HepG2 (cell line): ENCODE data around the gene AP1M2. TPM values are rescaled to one million over a fixed set of nuclear protein-coding genes. Genes with fewer than 3 reads are reported as not detected.
A peak's percentile ranks its signal among the peaks of the same experiment; 100 is the strongest.
"Not testable (repeated sequence)": the region's sequence is repeated elsewhere in the genome, so short reads cannot be mapped to it uniquely, and the experiment has no call there.

Experiments
- ATAC-seq: fragments of 200-7000 bp; cut with Tn5 transposase; 3 replicates; pipeline ENCODE4 v1.9.1; 2020; ENCODE audit warnings: mild to moderate bottlenecking, moderate library complexity
- BruUV-seq: library from RNA; stranded (reverse); fragments of 400-500 nt; replicated peaks from 2 replicates; lab custom pipeline; 2021; lab: Mats Ljungman, UMichigan
- CTCF ChIA-PET: fragments of 300-600 bp; formaldehyde crosslinking; extraction: SDS; loops from one replicate; lab custom pipeline; 2021; ENCODE audit warnings: low total read pairs, inconsistent platforms, low intra/inter-chr PET ratio; lab: Yijun Ruan, JAX
- POLR2A ChIA-PET: fragments of 350-600 bp; sonication (Branson Sonifier 250); formaldehyde crosslinking; loops from one replicate; lab custom pipeline; 2020; ENCODE audit warnings: antibody characterized with exemption, inconsistent platforms; lab: Yijun Ruan, JAX
- DNase-seq: peaks from one replicate; pipeline ENCODE4 v3.0.0-alpha.2; 2015; ENCODE audit warnings: low spot score
- FAIRE-seq: peaks from 3 replicates; lab custom pipeline; 2011; peaks lifted over from hg19 to GRCh38; lab: Jason Lieb, UNC
- H2AFZ ChIP-seq: one replicate; pipeline ENCODE4 v1.6.1; 2011; ENCODE audit warnings: low read length, inconsistent platforms
- H3K27ac ChIP-seq: fragments of 300-600 bp; 3 replicates; pipeline ENCODE4 v1.8.0; 2011; ENCODE audit warnings: mixed run types, mild to moderate bottlenecking, mixed read lengths, low read length, inconsistent platforms; ENCODE audit not compliant: insufficient read depth; ENCODE audit errors: extremely low read length
- H3K27me3 ChIP-seq, 2 experiments: fragments of 200-600 bp in 1 of 2; 2 replicates in 1 of 2; 3 replicates in 1 of 2; pipeline versions ENCODE4 v1.6.0 to v1.8.0; 2011; ENCODE audit warnings: low read length in 2 of 2, mild to moderate bottlenecking in 2 of 2, moderate library complexity in 2 of 2, inconsistent platforms in 1 of 2; ENCODE audit not compliant: insufficient read depth in 2 of 2, control insufficient read depth in 1 of 2
- H3K36me3 ChIP-seq, 2 experiments: fragments of 200-600 bp in 1 of 2; replicated peaks in 1 of 2; 2 replicates in 1 of 2; 3 replicates in 1 of 2; pipeline versions ENCODE4 v1.5.1 to v1.8.0; 2011; ENCODE audit warnings: low read length in 2 of 2, inconsistent platforms in 1 of 2; ENCODE audit not compliant: insufficient read depth in 2 of 2, control insufficient read depth in 1 of 2
- H3K4me1 ChIP-seq: 2 replicates; pipeline ENCODE4 v1.5.1; 2012; ENCODE audit warnings: low read length, inconsistent platforms; ENCODE audit not compliant: insufficient read depth
- H3K4me2 ChIP-seq: 2 replicates; pipeline ENCODE4 v1.6.0; 2011; ENCODE audit warnings: low read depth, low read length, inconsistent platforms
- H3K4me3 ChIP-seq, 3 experiments: fragments of 200-600 bp in 1 of 3; sonication (generic), shearing (Covaris generic) in 1 of 3; replicated peaks in 1 of 3; 2 replicates each; pipeline ENCODE4 v1.5.1; 2011 to 2016; ENCODE audit warnings: low read length in 3 of 3, inconsistent platforms in 2 of 3, low read depth in 2 of 3, mild to moderate bottlenecking in 2 of 3, control low read depth in 1 of 3, mixed read lengths in 1 of 3; ENCODE audit not compliant: insufficient read depth in 1 of 3
- H3K79me2 ChIP-seq: one replicate; pipeline ENCODE4 v1.6.1; 2011; ENCODE audit warnings: low read length, inconsistent platforms; ENCODE audit not compliant: insufficient read depth
- H3K9ac ChIP-seq: 2 replicates; pipeline ENCODE4 v1.6.0; 2011; ENCODE audit warnings: mild to moderate bottlenecking, low read depth, low read length, inconsistent platforms; ENCODE audit not compliant: insufficient read depth
- H3K9me3 ChIP-seq: 2 replicates; pipeline ENCODE4 v1.5.1; 2012; ENCODE audit warnings: mild to moderate bottlenecking, low read length
- H4K20me1 ChIP-seq: 2 replicates; pipeline ENCODE4 v1.6.0; 2011; ENCODE audit warnings: inconsistent platforms, mild to moderate bottlenecking, low read length, moderate library complexity; ENCODE audit not compliant: insufficient read depth
- BORCS8-MEF2B ChIP-seq: sonication (generic); formaldehyde crosslinking; IDR thresholded peaks from 2 replicates; pipeline ENCODE4 v1.8.0; 2022; ENCODE audit warnings: mild to moderate bottlenecking, missing genetic modification reagents
- CSRNP1 ChIP-seq: sonication (generic); formaldehyde crosslinking; IDR thresholded peaks from 2 replicates; pipeline ENCODE4 v1.8.1; 2023; ENCODE audit warnings: mild to moderate bottlenecking, missing genetic modification reagents
- GTF2F1 ChIP-seq: fragments of 150-350 bp; IDR thresholded peaks from 2 replicates; pipeline ENCODE4 v1.6.1; 2014; ENCODE audit warnings: low read length
- HOXA5 ChIP-seq: sonication (generic); formaldehyde crosslinking; IDR thresholded peaks from 2 replicates; pipeline ENCODE4 v1.4.0; 2020; ENCODE audit warnings: missing genetic modification reagents
- KDM3A ChIP-seq: IDR thresholded peaks from 2 replicates; pipeline ENCODE4 v1.6.1; 2018; ENCODE audit warnings: low read depth, missing compliant biosample characterization
- MYNN ChIP-seq: sonication (generic); formaldehyde crosslinking; IDR thresholded peaks from 2 replicates; pipeline ENCODE4 v1.4.0; 2020; ENCODE audit warnings: mild to moderate bottlenecking, low read depth, missing genetic modification reagents
- ZFP62 ChIP-seq: sonication (generic); formaldehyde crosslinking; IDR thresholded peaks from 2 replicates; pipeline ENCODE4 v1.4.0; 2020; ENCODE audit warnings: missing genetic modification reagents
- ZNF512B ChIP-seq: sonication (generic); formaldehyde crosslinking; IDR thresholded peaks from 2 replicates; pipeline ENCODE4 v1.5.1; 2020; ENCODE audit warnings: missing genetic modification reagents, mild to moderate bottlenecking, borderline replicate concordance
- ZNF720 ChIP-seq: sonication (generic); formaldehyde crosslinking; IDR thresholded peaks from 2 replicates; pipeline ENCODE4 v1.4.0; 2020; ENCODE audit warnings: missing genetic modification reagents
- WGBS: methylation state at CpG from one replicate; pipeline ENCODE4 v1.1.6; 2017; ENCODE audit warnings: low lambda C conversion rate; 5-methylcytosine and 5-hydroxymethylcytosine counted together
- in situ Hi-C: cut with HindIII; loops from 2 replicates; pipeline ENCODE4 v1.10.0; 2017; ENCODE audit warnings: low pct_unique_long_range_greater_than_20kb; ENCODE audit not compliant: extremely low pct_ligation_motif_present
- intact Hi-C: fragments of 100-400 bp; cut with micrococcal nuclease; formaldehyde crosslinking; loops from one replicate; pipeline ENCODE4 v1.10.0; 2022; ENCODE audit not compliant: unreplicated experiment
- polyA plus RNA-seq, 8 experiments: library from polyadenylated mRNA; depleted of rRNA in 3 of 8; stranded (reverse) in 7 of 8; unstranded in 1 of 8; fragments of >200 nt; fragmentation: Illumina TruSeq in 4 of 8; extraction: Trizol in 4 of 8; gene quantifications; 2 replicates each; pipeline versions ENCODE4 v1.2.1 to v1.2.3, GENCODE V29; 2011 to 2016; ENCODE audit warnings: low read depth in 4 of 8, missing spikeins in 1 of 8, mixed read lengths in 1 of 8; ENCODE audit not compliant: insufficient read depth in 1 of 8
- total RNA-seq, 5 experiments: library from RNA; depleted of rRNA; stranded (reverse); fragments of >200 nt; fragmentation: Illumina TruSeq; extraction: Trizol; gene quantifications; 2 replicates each; pipeline ENCODE4 v1.2.3, GENCODE V29; 2016; ENCODE audit warnings: low read depth in 1 of 5
- TF ChIP-seq, protein P1 (sequence below): sonication (generic); formaldehyde crosslinking; IDR thresholded peaks from 2 replicates; pipeline ENCODE4 v1.5.0; 2020; ENCODE audit warnings: mild to moderate bottlenecking, missing genetic modification reagents, moderate library complexity

Gene AP1M2
- total and polyA plus RNA-seq, 2 of the 13 experiments (the other 11 are each of a cell fraction or from before 2014, with no cell fraction given) = 6.3 to 76.8 TPM

- TF ChIP-seq HOXA5 (no peak), BORCS8-MEF2B (CRISPR knock-in tag) (no peak), GTF2F1 (no peak)
- TF ChIP-seq, protein P1, sequence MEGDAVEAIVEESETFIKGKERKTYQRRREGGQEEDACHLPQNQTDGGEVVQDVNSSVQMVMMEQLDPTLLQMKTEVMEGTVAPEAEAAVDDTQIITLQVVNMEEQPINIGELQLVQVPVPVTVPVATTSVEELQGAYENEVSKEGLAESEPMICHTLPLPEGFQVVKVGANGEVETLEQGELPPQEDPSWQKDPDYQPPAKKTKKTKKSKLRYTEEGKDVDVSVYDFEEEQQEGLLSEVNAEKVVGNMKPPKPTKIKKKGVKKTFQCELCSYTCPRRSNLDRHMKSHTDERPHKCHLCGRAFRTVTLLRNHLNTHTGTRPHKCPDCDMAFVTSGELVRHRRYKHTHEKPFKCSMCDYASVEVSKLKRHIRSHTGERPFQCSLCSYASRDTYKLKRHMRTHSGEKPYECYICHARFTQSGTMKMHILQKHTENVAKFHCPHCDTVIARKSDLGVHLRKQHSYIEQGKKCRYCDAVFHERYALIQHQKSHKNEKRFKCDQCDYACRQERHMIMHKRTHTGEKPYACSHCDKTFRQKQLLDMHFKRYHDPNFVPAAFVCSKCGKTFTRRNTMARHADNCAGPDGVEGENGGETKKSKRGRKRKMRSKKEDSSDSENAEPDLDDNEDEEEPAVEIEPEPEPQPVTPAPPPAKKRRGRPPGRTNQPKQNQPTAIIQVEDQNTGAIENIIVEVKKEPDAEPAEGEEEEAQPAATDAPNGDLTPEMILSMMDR (CRISPR knock-in tag) = peak; percentile 38
Measured at GRCh38 chr19:10551698-10552301, 35.3 kb downstream of the AP1M2 start (continued).

- H3K9ac ChIP-seq, H3K9me3 ChIP-seq, ATAC-seq, H3K4me2 ChIP-seq, H3K4me3 ChIP-seq, H3K79me2 ChIP-seq, POLR2A ChIA-PET, H3K4me1 ChIP-seq, DNase-seq, H3K27ac ChIP-seq, H4K20me1 ChIP-seq, H3K27me3 ChIP-seq, intact Hi-C loops, H2AFZ ChIP-seq, FAIRE-seq, BruUV-seq, CTCF ChIA-PET, in situ Hi-C loops: not testable (repeated sequence)
- 97% methylated on average over 9 of the region's 9 CpGs for WGBS
- peaks cover 13 to 71% of the 10 kb centered on the region in 2 experiments for H3K36me3 ChIP-seq
Measured at GRCh38 chr19:10551006-10551405, 36.1 kb downstream of the AP1M2 start.

- no peaks in the 10 kb centered on the region for H3K79me2 ChIP-seq
- H3K4me3 ChIP-seq = no peak overlapping the region
- H4K20me1 ChIP-seq = no peaks in the 10 kb centered on the region
- no peak for ATAC-seq
- H3K9ac ChIP-seq = no peak overlapping the region
- no peak overlapping the region for H2AFZ ChIP-seq
- 98% methylated on average over 6 of the region's 6 CpGs for WGBS
- DNase-seq = no peak
- BruUV-seq = no TSS peak
- no peaks in the 10 kb centered on the region for H3K9me3 ChIP-seq
- peaks cover 11 to 64% of the 10 kb centered on the region in 2 experiments; a peak in 4 of 5 replicates for H3K36me3 ChIP-seq
- no peak overlapping the region for H3K27ac ChIP-seq
- intact Hi-C loops = no loop called here
- POLR2A ChIA-PET = no interaction called here
- H3K27me3 ChIP-seq = no peaks in the 10 kb centered on the region
- no peak for FAIRE-seq
- in situ Hi-C loops = no loop called here
- H3K4me1 ChIP-seq = peaks cover 6% of the 10 kb centered on the region; the same call in 1 of the 2 replicates
- no peak overlapping the region for H3K4me2 ChIP-seq
- CTCF ChIA-PET = no interaction called here
- TF ChIP-seq MYNN (CRISPR knock-in tag) = no peak
- no peak for TF ChIP-seq KDM3A (CRISPR knock-in tag)
- TF ChIP-seq ZNF720 (CRISPR knock-in tag) = no peak
- no peak for TF ChIP-seq ZFP62 (CRISPR knock-in tag)
- no peak for TF ChIP-seq CSRNP1 (CRISPR knock-in tag)
- no peak for TF ChIP-seq ZNF512B (CRISPR knock-in tag)
Measured at GRCh38 chr19:10550336-10550735, 36.8 kb downstream of the AP1M2 start.
